Measurements from ENCODE around the gene DSCAML1. TPM values are rescaled to one million over a fixed set of nuclear protein-coding genes. Genes with fewer than 3 reads are reported as not detected.

DSCAML1 gene
- total RNA-seq, 1 donor from 2014 or later = not detected

DNA sequence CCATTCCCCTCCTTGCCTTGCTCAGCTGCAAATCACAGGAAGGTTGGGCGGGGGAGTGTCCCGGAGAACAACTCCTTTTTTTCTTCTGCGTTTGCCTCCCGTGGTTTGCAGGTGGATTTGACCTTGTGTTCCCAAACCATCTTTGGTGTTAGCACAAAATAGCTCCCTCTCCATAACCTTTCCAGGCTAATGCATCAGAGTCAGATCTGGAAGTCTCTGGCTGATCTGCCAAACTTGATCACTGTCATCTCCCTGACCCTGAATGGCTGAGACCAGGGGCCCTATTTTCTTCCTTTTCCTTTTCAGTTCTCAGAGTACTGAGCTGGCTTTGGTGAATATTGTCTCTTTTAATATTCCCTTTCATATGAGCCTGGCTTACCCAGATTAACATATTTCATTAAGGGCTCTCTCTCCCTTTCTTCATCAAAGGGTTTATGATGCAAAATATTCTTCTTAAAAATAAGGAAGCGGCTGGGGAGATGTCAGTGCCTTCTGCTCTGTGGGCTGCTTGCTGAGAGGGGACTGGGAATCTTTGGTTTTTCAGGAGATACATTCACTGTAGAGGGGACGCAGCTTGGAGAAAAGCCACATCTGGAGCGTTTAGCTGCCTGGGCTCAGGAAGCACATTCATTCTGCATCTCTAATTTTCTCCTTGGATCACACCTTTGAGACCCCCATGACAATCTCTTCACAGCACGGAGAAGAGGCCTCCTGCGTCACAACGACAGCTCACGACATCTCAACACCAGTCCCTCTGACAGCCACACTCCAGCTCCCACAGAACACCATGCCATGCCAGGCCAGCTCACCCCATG is 321.1 kb downstream of the DSCAML1 start:
- Histone ChIP-seq H3K9me3 (no peaks in the 10 kb centered on the region), H3K4me1 (no peaks in the 10 kb centered on the region), H3K27ac (no peak overlapping the region), H3K27me3 (no peaks in the 10 kb centered on the region), H3K4me3 (no peak overlapping the region), H3K36me3 (no peaks in the 10 kb centered on the region)
- no peak for DNase-seq (ENCODE audit: low spot score in 2 of 2)
- TF ChIP-seq, protein P1, sequence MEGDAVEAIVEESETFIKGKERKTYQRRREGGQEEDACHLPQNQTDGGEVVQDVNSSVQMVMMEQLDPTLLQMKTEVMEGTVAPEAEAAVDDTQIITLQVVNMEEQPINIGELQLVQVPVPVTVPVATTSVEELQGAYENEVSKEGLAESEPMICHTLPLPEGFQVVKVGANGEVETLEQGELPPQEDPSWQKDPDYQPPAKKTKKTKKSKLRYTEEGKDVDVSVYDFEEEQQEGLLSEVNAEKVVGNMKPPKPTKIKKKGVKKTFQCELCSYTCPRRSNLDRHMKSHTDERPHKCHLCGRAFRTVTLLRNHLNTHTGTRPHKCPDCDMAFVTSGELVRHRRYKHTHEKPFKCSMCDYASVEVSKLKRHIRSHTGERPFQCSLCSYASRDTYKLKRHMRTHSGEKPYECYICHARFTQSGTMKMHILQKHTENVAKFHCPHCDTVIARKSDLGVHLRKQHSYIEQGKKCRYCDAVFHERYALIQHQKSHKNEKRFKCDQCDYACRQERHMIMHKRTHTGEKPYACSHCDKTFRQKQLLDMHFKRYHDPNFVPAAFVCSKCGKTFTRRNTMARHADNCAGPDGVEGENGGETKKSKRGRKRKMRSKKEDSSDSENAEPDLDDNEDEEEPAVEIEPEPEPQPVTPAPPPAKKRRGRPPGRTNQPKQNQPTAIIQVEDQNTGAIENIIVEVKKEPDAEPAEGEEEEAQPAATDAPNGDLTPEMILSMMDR (IDR thresholded peaks at IDR 0.05) = no peak
- intact Hi-C loops (cut with DNase I) = no loop called here

DNA sequence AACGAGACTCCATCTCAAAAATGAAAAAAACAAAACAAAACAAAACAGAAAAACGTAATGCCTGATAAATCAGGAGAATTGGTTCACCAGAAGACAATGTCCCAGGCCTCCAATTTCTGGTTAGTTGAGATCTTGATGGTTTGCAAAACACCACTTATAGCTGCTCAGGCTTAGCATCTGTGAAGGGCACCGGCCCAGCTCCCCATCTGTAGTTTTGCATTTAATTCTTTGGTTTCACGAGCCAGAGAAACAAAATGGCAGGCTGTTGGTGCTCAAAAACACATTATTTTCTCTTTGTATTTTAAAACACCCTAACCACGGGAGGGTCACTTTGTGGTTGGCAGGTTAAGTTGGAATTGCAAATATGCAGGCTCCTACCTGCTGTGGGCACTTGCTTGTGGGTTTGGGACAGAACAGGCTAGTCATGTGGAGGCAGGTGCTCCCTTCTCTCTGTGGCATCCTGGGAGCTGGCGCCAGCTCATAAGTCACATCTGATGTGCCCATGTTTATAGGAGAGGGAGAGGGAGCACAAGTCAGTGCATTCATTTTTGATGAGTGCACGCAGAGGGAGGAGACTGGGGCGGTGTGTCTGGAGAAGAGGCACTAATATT is 323.4 kb downstream of the DSCAML1 start:
- intact Hi-C loops (cut with DNase I) = no loop called here
- Histone ChIP-seq H3K27me3 (no peaks in the 10 kb centered on the region), H3K4me3 (no peak overlapping the region), H3K4me1 (no peaks in the 10 kb centered on the region), H3K36me3 (no peaks in the 10 kb centered on the region), H3K9me3 (no peaks in the 10 kb centered on the region), H3K27ac (no peak overlapping the region)
- DNase-seq (ENCODE audit: low spot score in 2 of 2) = no peak
- TF ChIP-seq, protein P1 (IDR thresholded peaks at IDR 0.05) = no peak

DNA sequence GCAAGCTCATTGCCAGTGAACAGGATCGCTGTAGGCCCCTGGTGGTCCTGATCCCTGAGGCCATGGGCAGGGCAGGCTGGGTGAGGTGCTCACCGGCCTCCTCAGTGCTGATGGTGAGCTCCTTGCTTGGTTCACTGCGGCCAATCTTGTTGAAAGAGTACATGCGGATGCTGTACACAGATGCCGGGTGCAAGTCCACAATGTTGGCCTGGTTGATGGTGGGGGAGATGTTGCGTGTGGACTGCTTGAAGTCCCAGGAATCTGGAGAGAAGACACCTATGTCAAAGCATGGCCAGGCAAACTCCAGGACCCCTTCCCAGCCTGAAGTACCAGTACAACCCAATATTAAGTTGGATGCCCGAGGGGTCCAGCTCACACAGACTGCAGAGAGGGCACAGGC is 325.2 kb downstream of the DSCAML1 start:
- Histone ChIP-seq H3K27me3 (no peaks in the 10 kb centered on the region), H3K4me3 (no peak overlapping the region), H3K4me1 (no peaks in the 10 kb centered on the region), H3K9me3 (no peaks in the 10 kb centered on the region), H3K36me3 (no peaks in the 10 kb centered on the region), H3K27ac (no peak overlapping the region)
- no peak for DNase-seq (ENCODE audit: low spot score in 2 of 2)
- TF ChIP-seq, protein P1 (IDR thresholded peaks at IDR 0.05) = no peak
- intact Hi-C loops (cut with DNase I) = no loop called here

DNA sequence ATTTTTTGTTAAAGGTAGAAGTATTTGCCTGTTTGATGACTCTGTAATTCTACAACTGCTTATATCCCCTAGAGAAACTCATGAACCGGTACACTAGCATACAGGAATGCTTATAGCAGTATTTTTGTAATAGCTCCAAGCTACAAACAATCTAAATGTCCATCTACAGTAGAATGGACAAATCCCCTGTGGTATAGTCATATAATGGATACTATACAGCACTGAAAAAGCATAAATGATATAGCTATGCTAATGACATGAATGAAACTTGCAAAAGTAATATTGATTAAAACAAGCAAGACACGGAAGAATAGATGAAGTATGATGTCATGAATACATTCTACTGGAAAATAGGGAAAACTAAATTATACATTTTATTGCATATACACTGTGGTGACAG is 326.4 kb downstream of the DSCAML1 start:
- Histone ChIP-seq H3K36me3 (no peaks in the 10 kb centered on the region), H3K27me3 (no peaks in the 10 kb centered on the region), H3K4me3 (no peak overlapping the region), H3K9me3 (no peaks in the 10 kb centered on the region), H3K4me1 (no peaks in the 10 kb centered on the region), H3K27ac (no peak overlapping the region)
- intact Hi-C loops (cut with DNase I) = no loop called here
- no peak for DNase-seq (ENCODE audit: low spot score in 2 of 2)
- TF ChIP-seq, protein P1 (IDR thresholded peaks at IDR 0.05) = no peak

DNA sequence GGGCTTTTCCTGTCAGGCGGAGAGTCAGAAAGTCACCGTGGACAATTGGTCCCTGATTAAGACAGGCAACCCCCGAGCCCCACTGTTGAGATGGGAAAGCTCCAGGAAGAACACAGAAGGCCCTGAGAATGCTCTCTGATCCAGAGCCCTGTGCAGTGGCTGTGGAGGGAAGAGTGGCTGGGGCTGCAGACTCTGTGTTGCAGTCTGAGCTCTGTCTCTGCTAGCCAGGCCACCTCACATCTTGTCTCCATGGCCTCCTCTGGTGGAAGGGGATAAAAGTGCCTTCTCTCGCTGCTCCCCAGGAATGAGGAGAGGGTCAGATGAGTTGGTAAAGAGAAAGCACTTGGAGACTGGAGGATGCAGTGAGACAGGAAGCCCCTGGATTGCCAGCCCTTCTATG is 328.1 kb downstream of the DSCAML1 start:
- intact Hi-C loops (cut with DNase I) = no loop called here
- no peaks in the 10 kb centered on the region for H3K36me3 ChIP-seq
- TF ChIP-seq, protein P1 (IDR thresholded peaks at IDR 0.05) = no peak
- H3K9me3 ChIP-seq = no peaks in the 10 kb centered on the region
- no peaks in the 10 kb centered on the region for H3K4me1 ChIP-seq
- no peaks in the 10 kb centered on the region for H3K27me3 ChIP-seq
- H3K27ac ChIP-seq = no peak overlapping the region
- no peak overlapping the region for H3K4me3 ChIP-seq
- DNase-seq (ENCODE audit: low spot score in 2 of 2) = no peak

Data from ascending aorta (tissue), 2 donors.